GM19351 (cell line): ENCODE data around the gene TANGO6.

ENCODE experiments used
- ATAC-seq: cut with Tn5 transposase; IDR thresholded peaks from one replicate; pipeline ENCODE4 v1.9.1; 2021; ENCODE audit warnings: mild to moderate bottlenecking, moderate library complexity; ENCODE audit not compliant: unreplicated experiment

Gene TANGO6

DNA sequence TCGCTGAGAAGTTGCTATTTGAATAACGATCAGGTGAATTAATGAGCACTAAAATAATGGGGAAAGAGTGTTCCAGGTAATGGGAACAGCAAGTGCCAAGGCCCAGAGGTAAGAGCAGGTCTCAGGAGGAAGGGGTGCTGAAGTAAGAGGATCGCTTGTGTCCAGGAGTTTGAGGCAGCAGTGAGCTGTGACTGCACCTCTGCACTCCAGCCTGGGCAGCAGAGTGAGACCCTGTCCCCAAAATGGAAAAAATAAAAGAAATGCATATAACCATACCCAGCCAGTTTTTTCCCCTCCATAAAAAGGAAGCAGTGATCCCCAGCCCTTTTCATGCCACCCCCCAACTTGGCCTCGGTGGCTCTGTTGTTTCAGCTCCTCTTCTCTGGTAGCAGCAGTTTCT, 245.4 kb downstream of the TANGO6 start:
- ATAC-seq: no peak

DNA sequence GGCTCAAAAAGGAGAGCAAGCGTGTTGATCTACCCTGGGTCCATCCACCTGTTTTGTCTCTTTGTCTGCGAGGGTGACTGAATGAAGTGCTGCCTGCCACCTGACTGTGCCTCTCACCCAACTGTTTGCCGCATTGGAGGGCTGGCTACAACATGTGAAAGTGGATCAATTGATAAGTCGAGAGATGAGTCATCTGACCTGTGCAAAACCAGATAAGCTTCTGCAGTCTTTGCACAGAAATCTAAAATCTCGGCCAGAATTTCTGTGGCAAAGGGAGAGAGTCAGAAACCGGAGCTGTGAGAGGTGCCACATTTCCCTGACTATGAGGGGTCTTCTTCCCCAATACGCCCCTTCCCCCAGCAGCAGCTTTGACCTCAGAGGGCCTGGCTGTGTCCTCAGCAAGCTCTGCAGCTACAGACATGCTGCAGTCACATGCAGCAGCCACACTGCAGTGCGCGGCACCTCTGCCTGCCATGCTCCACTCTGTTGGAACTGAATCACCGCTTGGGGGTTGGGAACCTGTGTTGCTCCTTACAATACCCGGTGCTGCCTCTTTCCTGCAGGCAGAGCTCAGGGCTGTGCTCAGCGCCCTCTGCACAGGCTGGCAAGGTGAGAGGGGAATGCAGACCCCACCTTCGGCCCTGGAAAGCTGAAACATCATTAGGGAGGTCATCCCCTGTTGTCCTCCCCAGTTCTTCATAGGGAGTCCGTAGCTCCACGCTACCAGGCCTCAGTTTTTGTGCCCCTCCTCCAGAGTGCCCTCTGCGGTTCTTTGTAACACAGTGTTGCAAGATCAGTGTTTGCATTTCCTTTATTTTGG, 246.0 kb downstream of the TANGO6 start:
- no peak for ATAC-seq

DNA sequence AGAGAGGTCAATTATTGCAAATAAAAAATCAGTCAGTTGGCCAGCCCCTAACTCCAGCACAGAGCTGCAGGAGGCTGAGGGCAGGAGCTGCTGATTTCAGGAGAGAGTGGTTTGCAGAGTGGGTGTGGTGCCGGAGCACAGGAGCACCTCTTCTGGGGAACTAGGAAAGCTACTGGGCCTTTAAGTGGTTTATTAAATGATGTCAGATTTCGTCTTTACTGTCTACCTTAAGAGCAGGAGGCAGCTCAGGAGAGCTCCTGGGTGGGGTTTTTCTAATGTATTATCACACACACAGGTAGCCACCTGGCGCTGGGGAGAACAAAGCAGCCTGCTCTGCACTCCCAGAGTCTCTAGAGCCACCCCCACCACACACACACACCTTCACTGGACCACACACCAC, 250.6 kb downstream of the TANGO6 start:
- no peak for ATAC-seq

DNA sequence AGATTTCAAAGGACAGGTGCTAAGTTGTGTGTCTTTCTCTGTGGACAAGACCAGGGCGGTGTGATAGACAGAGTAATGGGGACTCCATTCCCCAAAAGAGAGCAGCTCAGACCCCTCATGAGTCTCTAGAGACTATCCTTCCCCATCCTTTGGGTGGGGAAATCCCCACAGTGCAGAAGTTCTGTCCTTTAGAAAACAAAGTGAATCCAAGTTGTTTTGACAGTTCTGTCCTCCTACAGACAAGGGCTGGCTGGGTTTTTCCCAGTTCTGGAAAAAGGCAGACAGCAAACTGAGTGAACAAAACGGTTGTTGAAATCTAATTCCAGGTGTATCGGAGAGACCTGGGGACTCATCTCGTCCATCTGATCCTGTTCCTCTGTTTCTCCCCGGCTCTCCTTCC, 251.2 kb downstream of the TANGO6 start:
- no peak for ATAC-seq

DNA sequence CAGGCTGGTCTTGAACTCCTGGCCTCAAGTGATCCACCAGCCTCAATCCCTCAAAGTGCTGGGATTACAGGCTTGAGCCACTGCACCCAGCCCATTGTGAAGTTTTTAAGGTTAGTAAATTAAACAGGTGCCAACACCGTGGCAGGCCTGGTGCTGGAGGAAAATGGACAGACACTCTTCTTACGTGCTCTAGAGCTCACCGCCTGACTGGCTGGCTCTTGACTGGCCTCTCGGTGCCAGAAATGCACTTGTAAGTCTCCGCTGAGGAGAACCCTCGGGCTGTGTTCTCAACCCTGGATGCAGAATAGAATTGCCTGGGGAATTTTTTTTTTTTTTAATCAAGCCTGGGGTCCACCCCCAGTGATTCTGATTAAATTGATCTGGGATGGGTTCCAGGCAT, 251.9 kb downstream of the TANGO6 start:
- ATAC-seq: no peak

DNA sequence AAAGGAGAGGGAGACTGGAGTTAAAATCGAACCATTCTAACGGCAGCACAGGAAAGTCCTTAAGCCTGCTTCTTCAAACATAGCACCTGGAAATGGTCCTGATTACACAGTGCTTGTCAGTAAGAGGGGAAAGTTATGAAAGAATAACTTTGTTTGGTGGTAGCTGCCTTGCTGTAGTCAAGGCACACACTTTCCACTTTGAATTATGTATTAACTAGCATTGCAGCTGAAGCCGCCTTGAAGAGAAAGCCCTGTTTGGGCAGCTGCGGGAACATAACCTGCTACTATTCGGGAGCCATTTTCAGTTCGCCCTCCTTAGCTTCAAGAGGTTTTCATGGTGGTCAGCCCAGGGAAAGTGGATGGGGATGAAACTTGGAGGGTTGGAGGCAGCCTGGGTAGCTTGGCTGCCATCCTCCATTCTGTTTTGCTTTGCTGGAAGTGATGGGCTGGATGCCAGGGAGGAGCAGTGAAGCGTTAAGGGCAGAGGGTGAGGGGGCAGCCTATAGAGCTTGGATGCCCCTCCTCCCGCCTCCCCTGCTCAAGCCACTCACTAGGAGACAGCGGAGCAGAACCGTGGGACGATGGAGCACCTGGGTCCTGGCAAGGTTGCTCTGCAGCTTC, 256.9 kb downstream of the TANGO6 start:
- no peak for ATAC-seq

DNA sequence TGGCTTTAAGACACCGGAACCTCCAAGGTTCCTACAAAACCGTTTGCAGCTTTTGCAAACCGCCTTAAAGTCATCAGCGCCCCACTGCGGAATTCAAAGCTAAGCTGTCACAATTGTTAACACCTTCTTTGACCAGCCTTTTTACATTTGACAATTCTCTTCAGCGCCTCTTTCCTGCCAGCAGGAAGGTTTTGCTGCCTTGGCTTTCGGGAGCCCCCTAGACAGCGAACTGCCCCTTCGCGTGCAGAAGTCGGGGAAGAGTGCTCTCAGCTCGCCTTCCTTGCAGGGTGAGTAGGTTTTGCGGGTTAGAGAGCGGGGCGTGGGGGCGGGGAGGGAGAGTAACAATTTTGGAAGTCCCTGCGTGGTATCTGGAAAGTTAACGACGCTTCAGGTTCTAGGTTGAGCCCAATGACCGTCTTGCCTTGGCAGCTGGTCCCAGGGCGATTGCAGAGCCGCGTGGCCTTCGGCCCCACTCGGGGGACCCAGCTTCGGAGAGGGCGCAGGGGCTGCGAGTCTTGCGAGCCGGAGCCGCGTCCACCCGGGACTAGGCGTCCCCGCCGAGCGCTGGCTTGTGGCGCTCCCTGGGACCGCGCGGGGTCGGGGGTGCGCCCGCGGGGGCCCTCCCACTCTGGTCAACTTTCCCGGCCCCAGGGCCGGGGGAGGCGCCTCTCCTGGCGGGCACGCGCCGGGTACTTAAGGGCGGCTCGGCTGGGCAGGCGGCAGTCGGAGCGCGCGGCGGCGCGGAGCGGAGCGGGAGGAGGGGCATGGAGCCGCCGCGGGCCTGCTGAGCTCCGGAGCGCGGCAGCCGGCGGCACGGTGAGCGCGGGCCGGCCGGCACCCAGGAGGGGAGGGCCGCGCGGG, 262.4 kb downstream of the TANGO6 start, which contains the start of gene HAS3:
Gene HAS3, plus strand, starts transcription at position 153 of the 861 bp plus-strand sequence. CDS start 3,743 bp downstream, outside the sequence.
- ATAC-seq: no peak

DNA sequence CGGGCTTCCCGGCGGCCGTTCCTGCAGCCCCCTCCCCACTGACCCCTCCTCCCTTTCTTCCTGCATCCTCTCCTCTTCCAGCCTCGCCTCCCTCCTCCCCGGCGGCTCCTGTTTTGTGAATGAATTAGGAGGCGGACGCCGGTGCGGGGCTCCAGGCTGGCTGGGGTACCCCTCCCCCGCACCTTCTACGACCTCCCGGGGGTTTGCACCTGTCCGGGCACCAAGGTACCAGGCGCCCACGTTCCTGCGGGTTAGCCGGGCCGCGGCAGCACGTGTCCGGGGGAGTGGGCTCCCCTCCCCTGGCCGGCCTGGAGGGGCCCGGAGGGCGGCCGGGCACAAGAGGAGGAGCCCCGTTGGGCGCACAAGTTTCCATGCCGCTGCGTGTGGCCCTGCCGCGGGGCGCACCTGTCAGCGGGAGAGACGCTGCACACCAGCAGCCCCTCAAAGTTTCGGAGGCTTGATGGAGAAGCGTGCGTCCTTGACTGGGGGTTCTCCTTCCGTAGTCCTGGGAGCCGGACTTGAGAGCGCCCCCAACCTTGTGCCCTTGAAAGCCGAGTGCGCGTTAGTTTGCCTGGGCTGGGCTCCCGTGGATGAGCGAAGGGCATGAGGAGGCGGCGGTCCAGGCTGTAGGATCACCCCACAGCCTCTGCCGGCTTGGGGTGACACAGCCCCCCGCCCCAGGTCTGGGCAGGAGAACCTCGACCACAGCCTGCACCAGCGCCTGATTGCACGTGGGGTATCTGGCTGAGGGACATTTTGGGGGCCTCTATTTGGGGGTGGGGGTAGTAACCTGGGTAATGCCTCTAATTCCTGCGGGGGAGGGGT, 263.4 kb downstream of the TANGO6 start:
- ATAC-seq: no peak

DNA sequence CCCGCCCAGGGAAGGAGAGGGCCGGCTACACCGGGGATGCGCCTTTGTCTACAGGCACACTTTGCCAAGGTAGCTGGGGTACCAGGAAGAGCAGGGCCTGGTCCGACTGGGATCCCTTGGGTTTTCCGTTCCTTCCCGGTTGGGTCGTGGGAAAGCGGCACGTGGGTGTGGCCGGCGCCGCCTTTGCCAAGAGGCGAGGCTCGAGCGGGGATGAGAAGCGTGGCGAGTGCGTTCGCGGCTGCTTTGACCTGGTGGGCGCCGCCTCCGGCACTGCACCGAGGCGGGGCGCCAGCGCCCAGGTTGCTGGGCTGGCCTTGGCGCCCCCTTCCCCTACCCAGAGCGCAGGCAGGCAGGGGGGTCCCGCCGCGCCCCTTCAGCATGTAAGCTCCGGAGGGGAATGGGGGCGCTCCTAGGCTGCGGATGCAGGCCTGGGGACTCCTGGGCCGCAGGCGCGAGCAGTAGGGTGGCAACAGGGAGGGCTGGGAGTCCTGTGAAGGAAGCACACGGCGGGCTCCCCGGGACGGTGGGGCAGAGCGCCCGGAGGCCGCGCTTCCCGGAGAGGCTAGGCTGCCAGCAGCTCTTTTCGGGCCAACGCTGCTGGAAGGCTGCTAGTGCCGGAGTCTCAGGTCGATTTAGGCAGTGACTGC, 264.1 kb downstream of the TANGO6 start:
- no peak for ATAC-seq

DNA sequence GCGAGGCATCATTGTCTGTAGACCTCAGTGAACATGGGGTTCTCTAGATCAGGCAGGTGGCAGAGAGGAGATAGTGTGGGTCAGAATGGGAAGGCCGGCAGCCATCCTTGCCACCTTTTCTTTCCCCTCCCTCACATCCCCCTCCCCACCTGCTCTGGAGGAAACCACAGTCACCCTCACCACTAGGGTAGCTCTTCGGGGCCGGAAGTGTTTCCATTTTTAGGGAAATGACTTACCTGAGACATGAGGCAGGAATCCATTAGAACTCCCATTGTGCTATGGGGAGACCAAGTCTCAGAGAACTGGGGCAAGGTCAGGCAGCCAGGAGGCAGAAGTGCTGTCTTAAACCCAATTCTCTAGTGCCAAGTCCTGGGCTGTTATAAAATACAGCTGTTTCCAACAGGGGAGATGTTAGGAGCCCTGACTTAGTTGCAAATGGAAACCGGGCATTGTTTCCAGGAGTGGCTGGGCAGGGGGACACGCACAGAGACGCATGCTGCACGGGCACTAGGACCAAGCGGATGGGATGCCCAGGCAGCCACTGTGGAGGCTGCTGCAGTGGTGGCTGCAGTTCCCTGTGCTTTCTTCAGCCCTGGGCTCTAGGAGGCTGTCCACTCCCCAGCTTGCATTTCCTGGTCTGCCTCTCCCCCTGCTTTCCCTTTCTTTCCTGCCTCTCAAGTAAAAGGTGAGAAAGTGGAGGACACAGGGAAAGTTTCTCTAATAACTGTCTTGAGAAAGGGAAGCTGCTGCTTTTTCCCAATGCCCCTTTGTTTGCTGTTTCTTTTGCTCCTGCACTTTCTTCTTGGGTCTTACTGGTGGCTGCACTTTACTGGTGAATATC, 265.0 kb downstream of the TANGO6 start:
- ATAC-seq: no peak

DNA sequence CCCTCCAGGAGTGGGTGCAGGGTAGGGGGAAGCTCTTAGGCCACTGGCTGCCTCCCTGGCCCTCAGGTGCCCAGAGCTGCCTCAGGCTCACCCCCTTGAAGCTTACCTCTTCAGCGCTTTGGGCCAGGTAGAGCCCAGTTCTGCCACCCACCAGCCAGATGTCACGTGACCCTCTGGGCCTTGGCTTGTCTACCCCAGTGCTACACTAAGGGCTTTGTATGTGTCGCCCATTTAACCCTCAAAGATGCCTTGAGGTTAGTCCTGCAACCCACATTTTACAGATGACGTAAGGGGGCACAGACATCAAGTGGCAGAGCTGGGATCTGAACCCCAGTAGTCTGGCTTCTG, 265.5 kb downstream of the TANGO6 start:
- no peak for ATAC-seq

DNA sequence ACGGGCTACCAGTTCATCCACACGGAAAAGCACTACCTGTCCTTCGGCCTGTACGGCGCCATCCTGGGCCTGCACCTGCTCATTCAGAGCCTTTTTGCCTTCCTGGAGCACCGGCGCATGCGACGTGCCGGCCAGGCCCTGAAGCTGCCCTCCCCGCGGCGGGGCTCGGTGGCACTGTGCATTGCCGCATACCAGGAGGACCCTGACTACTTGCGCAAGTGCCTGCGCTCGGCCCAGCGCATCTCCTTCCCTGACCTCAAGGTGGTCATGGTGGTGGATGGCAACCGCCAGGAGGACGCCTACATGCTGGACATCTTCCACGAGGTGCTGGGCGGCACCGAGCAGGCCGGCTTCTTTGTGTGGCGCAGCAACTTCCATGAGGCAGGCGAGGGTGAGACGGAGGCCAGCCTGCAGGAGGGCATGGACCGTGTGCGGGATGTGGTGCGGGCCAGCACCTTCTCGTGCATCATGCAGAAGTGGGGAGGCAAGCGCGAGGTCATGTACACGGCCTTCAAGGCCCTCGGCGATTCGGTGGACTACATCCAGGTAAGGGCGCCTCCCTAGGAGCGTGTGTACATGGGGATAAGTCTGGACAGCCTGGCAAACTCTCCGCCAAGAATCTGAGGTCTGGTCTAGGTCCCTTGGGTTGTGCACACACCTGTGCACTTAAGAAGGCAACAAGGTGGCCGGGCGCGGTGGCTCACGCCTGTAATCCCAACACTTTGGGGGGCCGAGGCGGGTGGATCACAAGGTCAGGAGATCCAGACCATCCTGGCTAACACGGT, 266.3 kb downstream of the TANGO6 start:
- no peak for ATAC-seq

DNA sequence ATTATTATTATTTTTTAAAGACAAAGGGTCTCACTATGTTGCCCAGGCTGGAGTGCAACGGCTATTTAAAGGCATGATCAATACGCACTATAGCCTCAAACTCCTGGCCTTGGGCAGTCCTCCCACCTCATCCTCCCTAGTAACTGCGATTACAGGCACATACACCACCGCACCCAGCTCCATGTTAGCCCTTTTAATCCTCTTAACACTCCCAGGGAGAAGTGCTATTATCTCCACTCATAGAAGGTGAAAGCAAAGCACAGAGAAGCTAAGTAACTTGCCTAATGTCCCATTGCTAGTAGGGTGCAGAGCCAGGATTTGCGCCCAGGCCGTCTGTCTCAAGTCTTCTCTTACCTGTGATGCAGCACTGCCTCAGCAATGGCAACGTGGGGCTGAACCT, 267.1 kb downstream of the TANGO6 start:
- ATAC-seq: no peak

DNA sequence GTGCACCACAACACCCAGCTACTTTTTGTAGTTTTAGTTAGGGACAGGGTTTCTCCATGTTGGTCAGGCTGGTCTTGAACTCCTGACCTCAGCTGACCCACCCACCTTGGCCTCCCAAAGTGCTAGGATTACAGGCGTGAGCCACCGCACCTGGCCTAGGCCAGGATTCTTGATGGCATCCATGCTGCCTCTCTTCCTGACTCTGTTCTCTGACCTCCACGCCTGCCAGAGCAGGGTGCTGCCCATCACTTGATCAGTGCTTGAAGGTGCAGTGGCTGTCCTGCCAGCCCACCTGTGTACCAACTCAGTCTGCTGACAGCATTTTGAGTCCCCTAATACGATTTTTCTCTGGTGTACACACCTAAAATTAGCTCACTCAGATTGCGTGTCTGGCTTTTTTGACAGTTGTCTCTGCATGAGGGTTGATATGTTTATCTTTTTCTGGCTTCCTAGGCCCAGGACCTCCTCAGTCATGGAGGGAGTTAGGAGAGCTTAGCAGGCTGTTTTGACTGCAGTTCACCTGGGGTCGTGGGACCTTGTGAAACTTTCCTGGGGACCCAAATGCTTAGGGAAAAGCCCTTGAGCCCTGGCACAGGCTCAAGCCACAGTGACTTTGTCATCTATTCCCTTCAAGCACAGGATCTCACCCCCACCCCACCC, 268.0 kb downstream of the TANGO6 start:
- no peak for ATAC-seq

DNA sequence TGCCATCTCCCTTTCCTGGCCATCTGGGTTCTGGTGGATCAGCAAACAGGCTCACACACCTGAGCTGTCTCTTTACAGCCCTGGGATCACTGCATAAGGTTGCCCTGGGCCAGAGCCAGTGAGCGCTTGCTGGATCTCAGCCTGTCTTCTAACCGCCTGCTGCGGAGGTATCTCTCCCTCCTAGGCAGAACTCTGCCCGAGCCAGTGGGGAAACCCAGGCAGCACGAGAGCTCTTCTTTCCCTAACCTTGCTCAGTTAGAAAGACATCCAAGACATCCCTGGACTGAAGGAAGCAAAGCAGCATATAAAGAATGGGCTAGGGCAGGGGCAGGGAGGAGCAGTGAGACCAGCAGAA, 268.5 kb downstream of the TANGO6 start:
- no peak for ATAC-seq

DNA sequence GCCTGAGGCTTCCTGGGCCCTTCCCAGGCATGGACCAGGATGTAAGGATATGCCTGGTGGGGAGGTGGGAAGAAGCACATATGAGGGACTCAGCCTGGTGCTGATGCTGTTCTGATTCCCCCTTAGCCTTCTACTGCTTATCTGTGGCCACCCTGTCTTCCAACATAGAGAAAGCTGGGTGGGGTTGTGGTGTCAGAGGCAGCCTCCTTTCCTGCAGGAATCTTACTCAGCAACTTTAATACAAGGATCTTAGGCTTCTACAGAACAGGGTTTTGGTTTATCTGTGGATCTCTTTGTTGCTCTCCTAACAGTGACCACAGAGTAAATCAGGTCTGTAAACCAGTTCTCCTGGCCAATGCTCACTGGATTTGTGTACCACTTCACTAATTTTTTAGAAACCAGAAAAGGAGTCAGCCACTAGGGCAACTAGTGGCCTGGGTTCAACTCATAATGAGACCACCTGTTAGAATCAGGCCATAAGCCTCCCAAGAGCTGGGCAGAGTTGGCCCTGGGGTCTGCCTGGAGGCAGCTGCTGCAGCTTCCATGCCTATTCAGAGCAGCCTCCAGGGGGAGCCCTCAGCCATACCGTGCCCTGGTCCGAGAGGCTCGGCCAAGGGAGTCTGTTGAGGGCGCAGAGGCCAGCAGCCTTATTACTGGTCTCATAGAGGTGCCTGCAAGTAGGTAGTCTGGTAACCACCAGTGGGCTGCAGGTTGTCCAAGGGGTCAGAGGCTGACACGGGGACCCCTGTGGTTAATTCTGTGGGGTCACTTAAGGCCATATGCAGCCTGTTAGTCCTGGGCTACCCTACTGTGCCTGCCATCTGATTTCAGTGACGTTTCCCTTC, 269.2 kb downstream of the TANGO6 start:
- ATAC-seq: no peak

DNA sequence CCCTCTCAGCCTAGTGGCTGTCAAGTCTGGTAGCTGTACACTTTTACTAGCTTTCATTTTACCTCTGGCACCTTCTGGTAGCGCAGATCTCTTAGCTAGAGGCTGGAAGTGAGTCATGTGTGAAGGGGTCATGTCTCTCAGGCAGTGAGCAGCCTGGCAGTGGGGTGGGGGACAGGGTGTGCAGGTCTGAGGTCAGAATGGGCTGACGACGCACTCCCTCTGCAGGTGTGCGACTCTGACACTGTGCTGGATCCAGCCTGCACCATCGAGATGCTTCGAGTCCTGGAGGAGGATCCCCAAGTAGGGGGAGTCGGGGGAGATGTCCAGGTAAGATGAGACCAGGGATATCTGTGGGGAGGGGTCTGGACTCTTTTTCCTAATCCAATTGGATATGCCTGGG, 269.9 kb downstream of the TANGO6 start:
- no peak for ATAC-seq
